NCI-H82 (cell line): ENCODE data around the gene MKRN2OS.

Experiments
- DNase-seq: peaks from one replicate; lab custom pipeline; 2025; lab: John Stamatoyannopoulos, UW

Gene MKRN2OS

GRCh38 chr3:12545473-12545791, at the start of gene MKRN2OS:
Gene MKRN2OS (minus strand): TSS chr3:12545499. CDS start chr3:12545464, 35 bp downstream.
- DNase-seq: peak; percentile 65

- DNase-seq: no peak
Measured at GRCh38 chr3:12593473-12593872, 48.2 kb upstream of the MKRN2OS start.

- DNase-seq: no peak
Measured at GRCh38 chr3:12591997-12592715, 46.9 kb upstream of the MKRN2OS start.

GRCh38 chr3:12591456-12591855, 46.2 kb upstream of the MKRN2OS start:
- no peak for DNase-seq

- no peak for DNase-seq
Measured at GRCh38 chr3:12590096-12590495, 44.8 kb upstream of the MKRN2OS start.

- DNase-seq: no peak
Measured at GRCh38 chr3:12588039-12589009, 43.0 kb upstream of the MKRN2OS start.

GRCh38 chr3:12586403-12586802, 41.1 kb upstream of the MKRN2OS start:
- no peak for DNase-seq

GRCh38 chr3:12585970-12586369, 40.7 kb upstream of the MKRN2OS start:
- DNase-seq: no peak

GRCh38 chr3:12585181-12585580, 39.9 kb upstream of the MKRN2OS start:
- DNase-seq: no peak

- no peak for DNase-seq
Measured at GRCh38 chr3:12584083-12584482, 38.8 kb upstream of the MKRN2OS start.

GRCh38 chr3:12583280-12583679, 38.0 kb upstream of the MKRN2OS start:
- no peak for DNase-seq

- no peak for DNase-seq
Measured at GRCh38 chr3:12582730-12583129, 37.4 kb upstream of the MKRN2OS start.

- DNase-seq: no peak
Measured at GRCh38 chr3:12579905-12580304, 34.6 kb upstream of the MKRN2OS start.

GRCh38 chr3:12579456-12579855, 34.2 kb upstream of the MKRN2OS start:
- DNase-seq: no peak

- no peak for DNase-seq
Measured at GRCh38 chr3:12578742-12579141, 33.4 kb upstream of the MKRN2OS start.

- DNase-seq: no peak
Measured at GRCh38 chr3:12577379-12577778, 32.1 kb upstream of the MKRN2OS start.

- no peak for DNase-seq
Measured at GRCh38 chr3:12574661-12575060, 29.4 kb upstream of the MKRN2OS start.

- DNase-seq: no peak
Measured at GRCh38 chr3:12574131-12574530, 28.8 kb upstream of the MKRN2OS start.

GRCh38 chr3:12571986-12572385, 26.7 kb upstream of the MKRN2OS start:
- no peak for DNase-seq

- no peak for DNase-seq
Measured at GRCh38 chr3:12569836-12570235, 24.5 kb upstream of the MKRN2OS start.

- DNase-seq: no peak
Measured at GRCh38 chr3:12568747-12569146, 23.4 kb upstream of the MKRN2OS start.

- no peak for DNase-seq
Measured at GRCh38 chr3:12566976-12567375, 21.7 kb upstream of the MKRN2OS start.

GRCh38 chr3:12562451-12562850, 17.2 kb upstream of the MKRN2OS start:
- no peak for DNase-seq
